ENCODE results near the gene POLR1E.

POLR1E gene

GRCh38 chr9:37541465-37541864, 55.7 kb downstream of the POLR1E start:
- no peak for DNase-seq

- DNase-seq, result no peak
Measured at GRCh38 chr9:37542488-37542887, 56.7 kb downstream of the POLR1E start.

GRCh38 chr9:37542895-37543294, 57.1 kb downstream of the POLR1E start:
- no peak for DNase-seq

GRCh38 chr9:37543468-37543867, 57.7 kb downstream of the POLR1E start:
- DNase-seq, result no peak

DNA sequence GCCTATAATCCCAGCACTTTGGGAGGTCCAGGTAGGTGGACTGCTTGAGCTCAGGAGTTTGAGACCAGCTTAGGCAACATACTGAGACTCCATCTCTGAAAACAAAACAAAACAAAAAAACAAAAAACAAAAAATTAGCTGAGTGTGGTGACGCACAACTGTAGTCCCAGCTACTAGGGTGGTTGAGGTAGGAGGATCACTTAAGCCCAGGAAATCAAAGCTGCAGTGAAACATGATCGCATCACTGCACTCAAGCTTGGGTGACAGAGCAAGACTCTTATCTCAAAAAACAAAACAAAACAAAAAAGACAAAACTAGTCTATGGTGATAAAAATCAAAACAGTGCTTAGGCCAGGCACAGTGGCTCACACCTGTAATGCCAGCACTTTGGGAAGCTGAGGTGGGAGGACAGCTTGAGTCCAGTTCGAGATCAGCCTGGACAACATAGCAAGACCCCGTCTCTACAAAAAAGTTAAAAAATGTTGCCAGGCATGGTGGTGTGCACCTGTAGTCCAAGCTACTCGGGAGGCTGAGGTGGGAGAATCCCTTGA, 61.7 kb downstream of the POLR1E start:
- no peak for DNase-seq

- DNase-seq, result no peak
Measured at GRCh38 chr9:37549527-37549926, 63.8 kb downstream of the POLR1E start.

- no peak for DNase-seq
Measured at GRCh38 chr9:37550781-37551180, 65.0 kb downstream of the POLR1E start.

GRCh38 chr9:37551468-37551867, 65.7 kb downstream of the POLR1E start:
- no peak for DNase-seq

DNA sequence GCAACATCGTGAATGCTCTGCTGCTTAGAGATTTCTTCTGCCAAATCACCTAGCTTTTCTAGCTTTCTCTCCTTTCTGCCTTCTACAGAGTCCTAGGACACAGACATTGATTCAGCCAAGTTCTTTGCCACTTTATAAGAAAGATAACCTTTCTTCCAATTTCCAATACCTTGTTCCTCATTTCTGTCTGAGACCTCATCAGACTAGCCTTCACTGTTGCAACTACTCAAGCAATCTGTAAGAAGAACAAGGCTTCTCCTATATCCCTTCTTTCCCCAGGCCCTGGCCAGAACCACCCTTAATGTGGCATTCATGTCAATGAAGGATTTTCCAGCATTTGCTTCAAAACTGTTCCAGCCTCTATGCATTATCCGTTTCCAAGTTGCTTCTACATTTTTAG, 66.1 kb downstream of the POLR1E start:
- no peak for DNase-seq
